Measurements from ENCODE around the gene CA5A.
A peak's percentile ranks its signal among the peaks of the same experiment; 100 is the strongest.
"Not testable (repeated sequence)": the region's sequence is repeated elsewhere in the genome, so short reads cannot be mapped to it uniquely, and the experiment has no call there.

CA5A gene

DNA sequence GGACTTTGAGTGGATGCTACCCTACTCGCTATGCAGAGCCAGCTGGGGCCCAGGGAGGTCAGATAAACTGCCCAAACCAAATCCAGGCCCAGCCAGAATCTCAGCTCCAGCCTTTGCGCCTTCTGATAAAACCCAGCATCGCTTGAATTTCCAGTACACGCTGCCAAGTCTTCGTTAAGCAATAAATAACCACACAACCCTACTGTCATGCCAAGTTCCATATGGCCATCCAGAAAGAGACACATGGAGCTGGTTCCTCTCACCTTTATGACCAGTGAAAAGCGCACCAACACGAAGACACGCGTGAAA, 73.0 kb downstream of the CA5A start:
- not testable (repeated sequence) for DNase-seq

GRCh38 chr16:87862597-87863326, 73.6 kb downstream of the CA5A start:
- DNase-seq = not testable (repeated sequence)

DNA sequence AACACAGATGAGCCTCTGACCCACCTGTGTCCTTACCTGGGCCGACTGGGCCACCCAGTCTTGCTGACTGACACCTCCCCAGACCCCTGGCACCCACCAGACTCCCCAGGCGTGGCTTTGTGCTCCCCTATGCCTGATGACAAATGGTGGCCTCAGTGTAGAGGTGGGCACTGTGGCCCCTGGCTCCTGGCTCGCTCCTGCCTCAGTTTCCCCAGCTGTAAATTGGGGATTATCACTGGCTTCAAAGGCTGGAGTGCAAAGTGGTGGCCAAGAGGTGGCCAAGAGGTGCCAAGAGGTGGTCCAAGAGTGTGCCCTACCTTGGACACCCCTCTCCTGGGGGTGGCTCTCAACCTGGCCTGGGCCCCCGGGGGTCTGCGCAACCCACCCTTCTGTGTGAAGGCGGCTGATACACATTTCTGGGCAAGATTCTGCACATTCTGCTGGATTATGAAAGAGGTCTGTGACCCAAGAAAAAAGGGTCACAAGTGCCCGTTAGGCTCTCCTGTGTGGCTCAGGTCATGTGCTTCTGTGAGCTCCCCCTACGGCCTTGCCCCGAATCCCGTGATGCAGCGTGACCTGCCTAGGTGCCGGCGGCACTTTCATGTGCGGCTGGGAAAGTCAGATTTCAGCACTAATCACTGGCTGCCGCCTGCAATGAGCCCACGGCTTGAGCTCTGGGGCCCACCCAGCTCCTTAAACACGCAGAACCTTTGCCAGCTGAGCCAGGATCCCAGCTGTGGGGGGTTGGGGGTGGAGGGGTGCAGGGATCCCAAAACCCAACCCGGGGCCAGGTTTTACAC, 74.8 kb downstream of the CA5A start:
- DNase-seq = not testable (repeated sequence)

- peak; percentile 61 for DNase-seq
These were observed 75.6 kb downstream of the CA5A start for GRCh38 chr16:87860553-87861299.

DNA sequence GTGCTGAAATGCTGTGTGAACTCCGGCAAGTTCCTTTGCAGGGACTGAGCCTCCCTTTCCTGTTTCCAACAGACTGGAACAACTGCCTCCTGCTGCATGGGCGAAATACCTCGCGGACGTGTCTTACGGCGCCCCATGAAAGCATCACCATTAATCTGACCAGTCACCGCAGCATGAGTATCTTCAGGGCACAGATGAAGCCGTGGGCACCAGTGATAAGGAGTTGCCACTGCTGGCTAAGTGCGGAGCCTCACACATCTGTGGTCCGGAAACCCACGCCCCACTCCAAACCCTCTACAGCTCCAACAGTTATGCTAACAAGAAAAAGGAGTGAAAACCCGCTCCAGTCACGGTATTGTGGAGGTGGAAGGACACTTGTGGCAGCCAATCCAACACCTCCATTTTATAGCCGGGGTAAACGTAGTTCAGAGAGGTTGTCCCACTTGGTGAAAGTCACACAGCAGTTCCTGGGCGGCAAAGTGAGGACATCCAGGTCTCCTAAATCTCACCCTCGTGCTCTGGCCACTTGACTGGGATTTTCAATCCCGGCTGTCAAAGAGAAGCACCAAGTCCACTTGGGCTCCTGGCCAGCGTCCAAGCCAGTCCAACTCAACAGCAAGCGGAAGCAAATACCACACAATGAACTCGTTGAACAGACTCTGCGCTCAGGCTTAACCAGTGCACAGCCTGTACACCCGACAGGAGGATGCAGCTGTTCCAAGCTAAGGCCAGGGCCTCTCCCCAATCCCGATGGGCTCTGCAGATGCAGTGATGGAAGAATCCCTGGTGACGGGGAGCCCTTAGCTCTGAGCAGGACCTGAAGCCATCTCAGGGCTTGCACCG, 78.0 kb downstream of the CA5A start:
- DNase-seq = not testable (repeated sequence)

DNA sequence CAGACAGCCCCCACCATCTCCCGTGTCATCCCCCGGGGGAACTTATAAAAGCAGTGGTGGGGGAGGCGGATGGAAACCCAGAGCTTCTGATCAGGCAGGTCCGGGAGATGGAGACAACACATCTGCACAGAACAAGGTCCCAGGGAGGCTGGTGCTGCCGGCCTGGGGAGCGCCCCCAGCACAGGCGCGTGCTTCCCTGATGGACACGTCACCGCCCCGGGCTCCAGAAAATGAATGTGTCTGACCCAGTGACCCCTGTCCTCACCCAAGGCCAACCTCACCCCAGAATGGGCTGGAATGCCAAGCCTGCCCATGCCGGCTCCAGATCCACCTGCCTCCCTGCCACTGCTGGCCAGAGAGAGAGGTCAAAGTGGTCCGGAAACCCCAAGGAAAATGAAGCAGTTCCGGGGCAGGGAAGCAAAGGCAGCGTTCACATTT, 79.5 kb downstream of the CA5A start:
- DNase-seq = no peak

DNA sequence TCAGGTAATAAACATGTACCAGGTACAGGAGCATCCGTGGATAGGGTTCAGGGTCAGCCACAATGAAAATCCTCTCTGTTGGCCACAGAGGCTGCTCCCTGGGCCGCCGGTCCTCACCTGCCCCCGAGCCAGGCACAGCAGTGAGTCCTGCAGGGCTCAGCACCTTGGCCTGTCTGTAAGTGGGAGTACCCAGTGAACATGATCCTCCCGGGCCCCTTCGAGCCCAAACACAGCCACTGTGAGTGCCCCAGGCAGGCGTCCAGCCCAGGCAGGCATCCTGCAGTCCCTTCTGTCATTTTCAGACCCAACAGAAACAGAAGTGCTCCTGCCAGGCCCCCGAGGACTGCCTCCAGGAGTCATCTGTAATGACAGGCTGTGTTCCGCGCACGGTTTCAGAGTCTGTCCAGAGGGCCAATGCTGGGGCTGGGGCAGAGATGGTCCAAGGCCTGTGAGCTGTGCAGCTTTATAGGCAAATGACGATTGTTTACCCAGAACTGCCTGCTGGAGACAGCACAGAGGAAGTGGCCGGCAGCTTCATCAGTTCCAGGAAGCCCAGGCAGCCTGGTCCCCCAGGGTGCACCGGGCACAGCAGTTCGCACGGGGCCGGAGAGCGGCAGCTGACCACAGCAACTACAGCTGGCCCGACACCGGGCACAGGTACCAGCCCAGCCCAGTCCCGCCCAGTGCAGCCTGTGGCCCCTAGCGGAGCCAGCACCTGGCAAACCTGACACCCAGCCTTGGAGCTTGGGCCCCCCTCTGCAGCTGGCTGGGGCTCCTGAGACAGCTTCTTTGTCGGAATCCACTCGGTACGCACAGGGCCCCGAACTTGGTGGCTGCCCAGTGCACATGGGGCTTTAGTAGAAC, 80.2 kb downstream of the CA5A start:
- no peak for DNase-seq

- DNase-seq = no peak
These were observed 81.2 kb downstream of the CA5A start for GRCh38 chr16:87854907-87855683.

GRCh38 chr16:87854053-87854906, 82.0 kb downstream of the CA5A start:
- DNase-seq = no peak

- DNase-seq = peak; percentile 82
These were observed 82.8 kb downstream of the CA5A start for GRCh38 chr16:87853411-87854052.

- no peak for DNase-seq
These were observed 84.7 kb downstream of the CA5A start for GRCh38 chr16:87851601-87852000.

GRCh38 chr16:87851141-87851587, 85.2 kb downstream of the CA5A start:
- no peak for DNase-seq

DNA sequence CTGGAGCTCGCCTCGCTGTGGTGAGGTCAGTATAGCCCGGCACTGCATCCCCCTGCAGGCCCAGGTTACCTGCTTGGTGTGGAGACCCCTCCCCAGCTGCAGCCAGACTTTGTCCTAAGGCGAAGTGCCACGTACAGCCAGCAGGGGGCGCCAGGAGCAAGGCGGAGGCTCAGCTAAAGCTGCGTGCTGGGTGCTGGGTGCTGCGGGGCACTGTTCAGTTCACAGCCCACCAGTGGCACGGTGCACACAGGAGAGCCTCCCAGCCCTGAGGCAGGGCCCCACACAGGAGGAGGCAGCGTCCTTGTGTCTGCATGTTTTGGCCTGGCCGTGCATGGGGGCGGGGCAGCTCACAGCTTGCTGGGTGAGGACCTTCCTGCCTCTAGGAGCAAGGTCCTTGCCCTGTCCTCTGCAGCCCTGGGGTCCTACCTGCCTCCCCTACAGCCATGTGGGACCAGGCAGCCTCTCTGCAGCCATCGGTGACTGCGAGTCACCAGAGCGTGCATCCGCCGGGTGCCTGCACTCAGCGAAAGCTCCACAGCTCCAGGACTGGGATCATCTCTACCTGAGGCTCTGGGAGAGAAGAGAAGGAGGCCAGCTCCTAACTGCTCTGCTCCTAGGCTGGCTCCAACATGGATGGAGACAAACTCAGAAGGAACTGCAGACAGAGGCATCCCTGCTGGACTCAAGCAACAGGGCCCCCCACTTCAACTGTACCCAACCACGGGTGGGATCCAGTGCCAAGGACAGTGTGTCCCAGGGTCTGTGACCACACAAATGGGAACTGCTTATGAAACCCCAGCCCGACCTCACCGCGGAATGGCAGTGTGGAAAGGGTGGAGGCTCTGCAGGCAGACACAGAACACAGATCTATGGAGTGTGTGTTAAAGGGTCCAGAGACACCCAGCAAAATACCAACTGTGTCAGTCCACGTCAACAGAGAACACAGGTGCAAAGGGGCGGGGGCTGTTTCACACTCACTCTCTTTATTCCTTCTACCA, 86.0 kb downstream of the CA5A start:
- peak; percentile 4 for DNase-seq

DNA sequence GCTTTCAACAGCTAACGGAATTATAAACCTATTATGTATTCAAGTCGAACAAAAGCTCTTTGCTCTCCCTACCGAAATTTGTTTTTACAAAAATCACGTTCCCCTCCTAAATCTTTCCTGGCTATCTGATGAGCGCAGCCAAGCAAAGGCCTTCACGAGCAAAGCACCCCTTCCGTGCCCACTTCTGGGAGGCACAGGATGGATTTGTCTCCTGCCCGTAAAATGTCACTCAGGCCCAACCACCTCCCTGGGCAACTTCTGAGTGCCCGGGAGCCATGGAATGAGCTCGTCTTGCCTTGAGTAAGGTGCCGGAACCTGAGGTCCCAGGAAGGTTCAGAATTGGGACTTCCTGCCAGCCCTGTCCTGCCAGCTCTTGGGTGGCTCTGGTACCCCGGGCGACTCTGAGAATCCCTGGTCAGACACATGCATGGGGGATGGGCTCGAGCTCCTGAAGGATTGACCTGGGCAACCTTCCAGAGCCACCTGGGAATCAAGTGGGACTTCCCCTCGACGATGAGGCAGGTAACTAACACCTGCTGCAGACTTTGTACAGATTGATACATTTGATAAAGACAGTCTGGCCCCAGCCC, 86.8 kb downstream of the CA5A start:
- DNase-seq = no peak

- DNase-seq = no peak
These were observed 87.5 kb downstream of the CA5A start for GRCh38 chr16:87848676-87849345.

- no peak for DNase-seq
These were observed 88.3 kb downstream of the CA5A start for GRCh38 chr16:87847785-87848675.

Data from HCEC 1CT (cell line).